ENCODE measurements around the gene RALGPS1. TPM values are rescaled to one million over a fixed set of nuclear protein-coding genes. Genes with fewer than 3 reads are reported as not detected.

Gene RALGPS1
- total RNA-seq, 2 experiments from 2014 or later: 1.9 to 2.2 TPM

- TF ChIP-seq CTCF (IDR thresholded peaks at IDR 0.05): no peak
- H3K36me3 Mint-ChIP-seq (ENCODE audit: low read depth): no peaks in the 10 kb centered on the region
- ChIA-PET POLR2A (no interaction called here), CTCF (no interaction called here)
- ATAC-seq (no peak), DNase-seq (no peak)
- intact Hi-C loops (cut with micrococcal nuclease): no loop called here
- H3K4me1 Mint-ChIP-seq (ENCODE audit: low read depth): peaks cover 10% of the 10 kb centered on the region
- no peak overlapping the region for H3K27ac Mint-ChIP-seq
- H3K4me3 Mint-ChIP-seq: no peak overlapping the region
- H3K27me3 Mint-ChIP-seq: peaks cover 3% of the 10 kb centered on the region
- H3K9me3 Mint-ChIP-seq: no peaks in the 10 kb centered on the region
Measured at GRCh38 chr9:127081250-127082185, 166.9 kb downstream of the RALGPS1 start.

GRCh38 chr9:127083138-127083980, 168.8 kb downstream of the RALGPS1 start:
- intact Hi-C loops (cut with micrococcal nuclease): no loop called here
- no peaks in the 10 kb centered on the region for H3K9me3 Mint-ChIP-seq
- H3K36me3 Mint-ChIP-seq (ENCODE audit: low read depth): no peaks in the 10 kb centered on the region
- no peak for DNase-seq
- CTCF ChIA-PET: no interaction called here
- TF ChIP-seq CTCF (IDR thresholded peaks at IDR 0.05): no peak
- no peak overlapping the region for H3K27ac Mint-ChIP-seq
- POLR2A ChIA-PET: interaction anchor here (0.6 kb wide), 1 partner anchor 26 kb away, joined by 3 read pairs; no protein-coding TSS in a partner anchor
- peaks cover 10% of the 10 kb centered on the region for H3K4me1 Mint-ChIP-seq (ENCODE audit: low read depth)
- H3K4me3 Mint-ChIP-seq: no peak overlapping the region
- peaks cover 3% of the 10 kb centered on the region for H3K27me3 Mint-ChIP-seq
- ATAC-seq: no peak

- ChIA-PET CTCF (no interaction called here), POLR2A (no interaction called here)
- TF ChIP-seq CTCF (IDR thresholded peaks at IDR 0.05): no peak
- no peaks in the 10 kb centered on the region for H3K36me3 Mint-ChIP-seq (ENCODE audit: low read depth)
- DNase-seq (no peak), ATAC-seq (no peak)
- H3K27me3 Mint-ChIP-seq: peaks cover 3% of the 10 kb centered on the region
- H3K9me3 Mint-ChIP-seq: no peaks in the 10 kb centered on the region
- intact Hi-C loops (cut with micrococcal nuclease): no loop called here
- H3K4me3 Mint-ChIP-seq: no peak overlapping the region
- no peak overlapping the region for H3K27ac Mint-ChIP-seq
- H3K4me1 Mint-ChIP-seq (ENCODE audit: low read depth): peaks cover 10% of the 10 kb centered on the region
Measured at GRCh38 chr9:127084076-127085039, 169.8 kb downstream of the RALGPS1 start.

- ATAC-seq (no peak), DNase-seq (no peak)
- intact Hi-C loops (cut with micrococcal nuclease): no loop called here
- H3K9me3 Mint-ChIP-seq: no peaks in the 10 kb centered on the region
- H3K36me3 Mint-ChIP-seq (ENCODE audit: low read depth): no peaks in the 10 kb centered on the region
- H3K27me3 Mint-ChIP-seq: peaks cover 3% of the 10 kb centered on the region
- ChIA-PET POLR2A (no interaction called here), CTCF (interaction anchor here (0.9 kb wide), 1 partner anchor 145 kb away, joined by 3 read pairs; no protein-coding TSS in a partner anchor)
- no peak overlapping the region for H3K4me3 Mint-ChIP-seq
- no peak overlapping the region for H3K27ac Mint-ChIP-seq
- H3K4me1 Mint-ChIP-seq (ENCODE audit: low read depth): peaks cover 10% of the 10 kb centered on the region
- TF ChIP-seq CTCF (IDR thresholded peaks at IDR 0.05): no peak
Measured at GRCh38 chr9:127085186-127085585, 170.6 kb downstream of the RALGPS1 start.
